ENCODE results near the gene ADGRF3. TPM values are rescaled to one million over a fixed set of nuclear protein-coding genes. Genes with fewer than 3 reads are reported as not detected.

ADGRF3 gene
- total and polyA plus RNA-seq, 10 of the 15 experiments (the other 5 are each of a cell fraction or from before 2014, with no cell fraction given) = 0.03 to 3.1 (median 0.84) TPM

GRCh38 chr2:26380281-26380680 lies 33.7 kb upstream of the ADGRF3 start:
- ATAC-seq = no peak
- 95% methylated on average over 2 of the region's 2 CpGs for WGBS (ENCODE audit: insufficient coverage, insufficient replicate concordance, low lambda C conversion rate, missing lambda C conversion rate)
- ChIA-PET RAD21 (ENCODE audit: unreplicated experiment) (no interaction called here), SMC1A (ENCODE audit: uncharacterized antibody, unreplicated experiment) (no interaction called here), CTCF (no interaction called here), POLR2A (no interaction called here)
- H3K4me1 ChIP-seq (ENCODE audit: control insufficient read depth, insufficient read depth, low read length) = peaks cover 14% of the 10 kb centered on the region
- H2AFZ ChIP-seq (ENCODE audit: control insufficient read depth, low read depth, low read length) = no peak overlapping the region
- H3K27ac ChIP-seq (ENCODE audit: control insufficient read depth, insufficient read depth) = no peak overlapping the region
- no peaks in the 10 kb centered on the region; the same call in 2 of the 3 replicates for H3K9me3 ChIP-seq (replicated peaks; ENCODE audit: control insufficient read depth, insufficient read depth, low read length)
- no peak overlapping the region for H3K4me3 ChIP-seq
- in situ Hi-C loops (cut with MboI) (no loop called here), intact Hi-C loops (cut with micrococcal nuclease; ENCODE audit: unreplicated experiment) (no loop called here)
- FAIRE-seq = peak; percentile 23
- no peak for DNase-seq (ENCODE audit: low read depth, low spot score)
- H3K9ac ChIP-seq (ENCODE audit: control insufficient read depth, insufficient read depth, low read length) = no peak overlapping the region
- BruUV-seq (replicated peaks) = no TSS peak
- peaks cover 0 to 6% of the 10 kb centered on the region in 2 experiments; a peak in 3 of 4 replicates for H3K36me3 ChIP-seq (ENCODE audit: control insufficient read depth in 2 of 2, insufficient read depth in 2 of 2, low read length in 1 of 2)
- H3K79me2 ChIP-seq (ENCODE audit: control insufficient read depth, insufficient read depth, low read length) = no peaks in the 10 kb centered on the region
- no peaks in the 10 kb centered on the region for H4K20me1 ChIP-seq (ENCODE audit: control insufficient read depth, insufficient read depth)
- no peaks in the 10 kb centered on the region for H3K27me3 ChIP-seq (replicated peaks in 1 of 2; ENCODE audit: control insufficient read depth in 2 of 2, insufficient read depth in 2 of 2, low read length in 1 of 2)
- H3K4me2 ChIP-seq (ENCODE audit: control insufficient read depth, insufficient read depth) = no peak overlapping the region
- TF ChIP-seq BCL11A (IDR thresholded peaks at IDR 0.05; ENCODE audit: low read depth, low read length) = no peak
- no peak for TF ChIP-seq ZNF217 (IDR thresholded peaks at IDR 0.05)
- TF ChIP-seq IRF3 (IDR thresholded peaks at IDR 0.05) = no peak
- TF ChIP-seq POU2F2 (IDR thresholded peaks at IDR 0.05; ENCODE audit: borderline replicate concordance, low read depth, low read length) = no peak
- no peak for TF ChIP-seq RUNX3 (IDR thresholded peaks at IDR 0.05; ENCODE audit: low read length)
- TF ChIP-seq, protein P1, sequence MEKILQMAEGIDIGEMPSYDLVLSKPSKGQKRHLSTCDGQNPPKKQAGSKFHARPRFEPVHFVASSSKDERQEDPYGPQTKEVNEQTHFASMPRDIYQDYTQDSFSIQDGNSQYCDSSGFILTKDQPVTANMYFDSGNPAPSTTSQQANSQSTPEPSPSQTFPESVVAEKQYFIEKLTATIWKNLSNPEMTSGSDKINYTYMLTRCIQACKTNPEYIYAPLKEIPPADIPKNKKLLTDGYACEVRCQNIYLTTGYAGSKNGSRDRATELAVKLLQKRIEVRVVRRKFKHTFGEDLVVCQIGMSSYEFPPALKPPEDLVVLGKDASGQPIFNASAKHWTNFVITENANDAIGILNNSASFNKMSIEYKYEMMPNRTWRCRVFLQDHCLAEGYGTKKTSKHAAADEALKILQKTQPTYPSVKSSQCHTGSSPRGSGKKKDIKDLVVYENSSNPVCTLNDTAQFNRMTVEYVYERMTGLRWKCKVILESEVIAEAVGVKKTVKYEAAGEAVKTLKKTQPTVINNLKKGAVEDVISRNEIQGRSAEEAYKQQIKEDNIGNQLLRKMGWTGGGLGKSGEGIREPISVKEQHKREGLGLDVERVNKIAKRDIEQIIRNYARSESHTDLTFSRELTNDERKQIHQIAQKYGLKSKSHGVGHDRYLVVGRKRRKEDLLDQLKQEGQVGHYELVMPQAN (conservative IDR thresholded peaks at IDR 0.05) = no peak
- no peak for TF ChIP-seq NFYB (IDR thresholded peaks at IDR 0.05; ENCODE audit: insufficient read depth, low read depth, low read length)
- no peak for TF ChIP-seq EED (IDR thresholded peaks at IDR 0.05; ENCODE audit: low read depth)
- TF ChIP-seq ZZZ3 (IDR thresholded peaks at IDR 0.05; ENCODE audit: control insufficient read depth, insufficient read length, low read depth) = no peak
- TF ChIP-seq ZNF274 (IDR thresholded peaks at IDR 0.05; ENCODE audit: insufficient read depth, insufficient read length) = no peak
- no peak for TF ChIP-seq TAF1 (IDR thresholded peaks at IDR 0.05; ENCODE audit: borderline replicate concordance, low read depth, low read length)

All from GM12878 (cell line).